Prostate gland (tissue), 2 donors: ENCODE data around the gene NMNAT3.

Source experiments
- POLR2A ChIP-seq: fragments of 450-650 bp; IDR thresholded peaks from one replicate; pipeline ENCODE4 v1.6.1; 2016; ENCODE audit warnings: antibody characterized with exemption, mild to moderate bottlenecking
- POLR2AphosphoS5 ChIP-seq: sonication (generic); formaldehyde crosslinking; IDR thresholded peaks from one replicate; pipeline ENCODE4 v1.6.1; 2017; ENCODE audit warnings: antibody characterized with exemption
- TF ChIP-seq, protein P1 (sequence below), 4 experiments: fragments of 200-600 bp in 2 of 4; fragments of 450-650 bp in 2 of 4; sonication (generic) in 2 of 4; IDR thresholded peaks; 1 replicate in 3 of 4; 2 replicates in 1 of 4; pipeline ENCODE4 v1.5.1; 2016 to 2019; ENCODE audit warnings: antibody characterized with exemption in 4 of 4, mild to moderate bottlenecking in 2 of 4, moderate library complexity in 2 of 4

DNA sequence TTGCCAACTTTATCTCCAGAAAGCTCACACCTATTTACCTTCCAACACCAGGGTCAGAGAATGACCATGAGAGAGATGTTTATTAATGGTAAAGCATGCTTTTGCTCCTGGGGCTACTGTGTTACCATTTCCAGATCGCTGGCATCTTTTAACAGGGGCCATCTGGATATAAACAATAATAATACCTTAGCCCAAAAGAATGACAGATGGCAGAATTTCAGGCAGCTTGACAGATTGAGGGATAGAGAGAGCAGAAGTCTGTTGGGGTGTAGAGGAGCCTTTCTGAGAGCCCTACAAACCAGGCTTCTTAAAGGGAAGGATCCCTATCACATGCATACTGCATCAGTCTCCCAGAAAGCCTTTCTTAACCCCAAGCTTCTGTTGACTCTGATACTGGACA is 156.0 kb downstream of the NMNAT3 start:
- TF ChIP-seq, protein P1, sequence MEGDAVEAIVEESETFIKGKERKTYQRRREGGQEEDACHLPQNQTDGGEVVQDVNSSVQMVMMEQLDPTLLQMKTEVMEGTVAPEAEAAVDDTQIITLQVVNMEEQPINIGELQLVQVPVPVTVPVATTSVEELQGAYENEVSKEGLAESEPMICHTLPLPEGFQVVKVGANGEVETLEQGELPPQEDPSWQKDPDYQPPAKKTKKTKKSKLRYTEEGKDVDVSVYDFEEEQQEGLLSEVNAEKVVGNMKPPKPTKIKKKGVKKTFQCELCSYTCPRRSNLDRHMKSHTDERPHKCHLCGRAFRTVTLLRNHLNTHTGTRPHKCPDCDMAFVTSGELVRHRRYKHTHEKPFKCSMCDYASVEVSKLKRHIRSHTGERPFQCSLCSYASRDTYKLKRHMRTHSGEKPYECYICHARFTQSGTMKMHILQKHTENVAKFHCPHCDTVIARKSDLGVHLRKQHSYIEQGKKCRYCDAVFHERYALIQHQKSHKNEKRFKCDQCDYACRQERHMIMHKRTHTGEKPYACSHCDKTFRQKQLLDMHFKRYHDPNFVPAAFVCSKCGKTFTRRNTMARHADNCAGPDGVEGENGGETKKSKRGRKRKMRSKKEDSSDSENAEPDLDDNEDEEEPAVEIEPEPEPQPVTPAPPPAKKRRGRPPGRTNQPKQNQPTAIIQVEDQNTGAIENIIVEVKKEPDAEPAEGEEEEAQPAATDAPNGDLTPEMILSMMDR (IDR thresholded peaks at IDR 0.05), result no peak
- TF ChIP-seq POLR2AphosphoS5 (no peak), POLR2A (no peak)
